GM18519 (cell line): ENCODE measurements around the gene AMN.
"Not testable (repeated sequence)": the region's sequence is repeated elsewhere in the genome, so short reads cannot be mapped to it uniquely, and the experiment has no call there.

ENCODE experiments used
- ATAC-seq: cut with Tn5 transposase; IDR thresholded peaks from one replicate; pipeline ENCODE4 v1.9.1; 2021; ENCODE audit warnings: mild to moderate bottlenecking, moderate library complexity; ENCODE audit not compliant: unreplicated experiment, low FRiP score

The AMN gene

DNA sequence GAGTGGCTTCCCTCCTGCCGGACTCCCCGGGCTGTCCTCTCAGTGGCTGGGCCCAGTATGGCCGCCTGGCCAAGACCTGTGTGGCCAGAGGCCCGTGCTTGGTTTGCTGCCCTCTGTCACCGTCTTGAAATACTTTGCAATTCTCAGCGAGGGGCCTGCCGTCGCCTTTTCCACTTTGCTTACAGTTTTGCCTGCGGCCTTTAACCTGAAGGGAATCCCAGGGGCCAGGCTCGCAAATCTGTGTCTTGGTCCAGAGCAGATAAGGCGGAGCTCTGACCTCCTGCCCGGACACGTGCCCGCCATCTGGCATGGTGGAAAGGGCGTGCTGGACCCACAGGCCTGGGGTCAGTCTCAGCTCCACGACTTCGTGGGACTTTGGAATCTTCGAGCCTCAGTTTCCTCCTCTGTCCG is 10.9 kb upstream of the AMN start:
- no peak for ATAC-seq

DNA sequence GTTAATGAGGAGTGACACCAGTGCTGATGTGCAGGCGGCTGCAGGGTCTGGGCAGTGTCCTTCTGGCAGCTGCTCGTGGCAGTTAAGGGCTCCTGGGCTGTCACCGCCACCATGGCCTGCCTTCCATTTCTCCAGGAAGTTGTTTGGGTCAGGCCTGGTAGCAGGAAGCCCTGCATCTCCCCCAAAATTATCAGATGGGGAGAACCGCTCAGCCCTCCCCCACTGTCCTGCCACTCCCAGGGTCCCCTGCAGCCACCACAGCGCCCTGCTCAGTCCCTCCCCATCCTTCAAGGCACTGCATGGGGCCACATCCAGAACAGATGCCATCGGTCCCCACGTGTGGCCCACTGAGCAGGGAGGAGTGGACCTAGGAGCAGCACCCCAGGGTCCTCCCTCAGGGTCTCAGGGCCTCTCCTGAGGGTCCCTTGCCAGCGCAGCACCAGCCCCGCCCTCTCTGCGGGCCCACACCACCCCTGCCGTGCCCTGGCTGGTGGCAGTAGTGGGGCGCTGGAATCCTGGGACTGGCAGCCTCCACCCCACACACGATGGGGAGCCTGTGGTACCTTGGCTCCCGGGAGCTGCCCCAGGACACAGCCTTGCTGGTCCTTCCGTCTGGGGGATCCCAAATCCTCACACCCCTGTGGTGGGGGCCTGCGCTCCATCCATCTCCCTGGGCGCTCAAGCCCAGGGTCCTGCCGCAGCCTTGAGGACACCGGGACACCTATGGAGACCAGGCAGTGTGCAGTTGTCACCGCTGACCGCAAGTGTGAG is 10.3 kb upstream of the AMN start:
- ATAC-seq = no peak

DNA sequence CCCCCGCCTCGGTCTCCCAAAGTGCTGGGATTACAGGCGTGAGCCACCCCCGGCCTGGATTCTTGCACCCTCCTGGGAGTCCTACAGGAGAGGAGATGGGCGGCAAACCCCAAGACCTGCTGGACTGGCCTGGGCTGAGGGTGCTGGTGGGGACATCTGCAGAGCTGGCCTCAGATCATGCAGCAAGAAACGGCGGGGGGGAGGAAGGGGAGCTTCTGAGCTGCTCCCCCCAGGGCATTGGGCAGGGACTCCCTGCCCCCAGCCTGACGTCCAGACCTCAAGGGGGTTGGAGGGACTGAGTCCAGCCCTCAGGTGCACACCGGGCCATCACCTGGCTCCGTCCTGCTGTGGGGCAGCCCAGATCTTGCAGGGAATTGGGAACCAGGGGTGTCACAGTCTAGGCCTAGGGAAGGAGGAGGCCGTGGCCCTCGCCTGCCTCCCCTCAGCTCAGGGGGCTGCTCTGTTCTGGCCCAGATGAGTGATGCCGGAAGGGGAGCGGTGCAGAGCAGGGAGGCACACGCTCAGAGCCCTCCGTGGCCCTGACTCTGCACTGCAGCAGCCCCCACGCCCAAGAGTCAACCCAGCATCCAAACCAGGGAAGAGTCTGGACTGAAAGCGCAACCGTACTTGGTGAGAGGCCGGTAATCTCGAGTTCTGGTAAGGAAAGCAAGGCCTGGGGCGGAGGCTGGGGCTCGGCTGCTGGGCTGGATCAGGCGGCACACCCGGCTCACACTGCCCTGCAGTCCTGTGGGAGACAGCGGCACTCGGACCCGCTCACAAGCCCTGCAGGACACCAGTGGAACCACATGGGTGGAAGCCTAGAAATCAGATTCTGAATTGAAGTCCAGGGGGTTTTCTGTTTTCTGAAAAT is 8.9 kb upstream of the AMN start:
- ATAC-seq = no peak

DNA sequence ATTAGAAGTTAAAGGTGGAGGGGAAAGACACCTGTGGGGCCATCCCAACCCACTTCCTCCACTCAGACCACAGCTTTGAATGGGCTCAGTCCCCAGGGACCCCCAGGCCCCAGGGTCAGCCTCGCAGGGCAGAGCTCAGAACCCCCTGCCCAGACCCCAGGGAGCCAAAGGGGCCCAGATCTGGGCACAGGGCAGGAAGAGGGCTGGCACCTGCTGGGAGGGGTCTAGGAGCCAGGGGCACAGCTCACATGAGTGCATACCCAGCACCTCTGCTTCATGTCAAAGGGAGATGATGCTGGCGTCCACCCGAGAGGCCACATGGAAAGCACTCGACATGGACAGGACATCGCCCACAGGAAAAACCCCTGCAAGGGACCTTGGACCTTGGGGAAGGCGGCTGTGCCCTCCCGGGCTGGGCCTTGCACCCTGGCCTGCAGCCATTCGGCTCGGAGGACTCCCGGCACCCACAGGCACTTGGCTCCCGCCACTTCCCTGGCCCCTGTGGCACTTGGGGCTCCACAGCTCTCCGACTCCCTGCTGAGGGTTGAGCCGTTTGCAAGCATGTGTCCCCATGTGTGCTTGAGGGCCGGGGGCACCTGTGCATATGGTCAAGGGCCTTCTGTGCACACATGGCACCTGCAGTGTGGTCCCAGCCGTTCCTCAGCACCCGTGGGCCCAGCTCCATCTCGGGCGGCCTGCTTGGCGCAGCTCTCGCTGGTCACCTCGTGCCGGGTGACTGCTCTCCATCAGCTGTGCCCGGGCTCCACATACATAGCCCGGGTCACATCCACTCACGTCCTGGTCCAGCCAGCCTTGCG is 7.8 kb upstream of the AMN start:
- no peak for ATAC-seq

DNA sequence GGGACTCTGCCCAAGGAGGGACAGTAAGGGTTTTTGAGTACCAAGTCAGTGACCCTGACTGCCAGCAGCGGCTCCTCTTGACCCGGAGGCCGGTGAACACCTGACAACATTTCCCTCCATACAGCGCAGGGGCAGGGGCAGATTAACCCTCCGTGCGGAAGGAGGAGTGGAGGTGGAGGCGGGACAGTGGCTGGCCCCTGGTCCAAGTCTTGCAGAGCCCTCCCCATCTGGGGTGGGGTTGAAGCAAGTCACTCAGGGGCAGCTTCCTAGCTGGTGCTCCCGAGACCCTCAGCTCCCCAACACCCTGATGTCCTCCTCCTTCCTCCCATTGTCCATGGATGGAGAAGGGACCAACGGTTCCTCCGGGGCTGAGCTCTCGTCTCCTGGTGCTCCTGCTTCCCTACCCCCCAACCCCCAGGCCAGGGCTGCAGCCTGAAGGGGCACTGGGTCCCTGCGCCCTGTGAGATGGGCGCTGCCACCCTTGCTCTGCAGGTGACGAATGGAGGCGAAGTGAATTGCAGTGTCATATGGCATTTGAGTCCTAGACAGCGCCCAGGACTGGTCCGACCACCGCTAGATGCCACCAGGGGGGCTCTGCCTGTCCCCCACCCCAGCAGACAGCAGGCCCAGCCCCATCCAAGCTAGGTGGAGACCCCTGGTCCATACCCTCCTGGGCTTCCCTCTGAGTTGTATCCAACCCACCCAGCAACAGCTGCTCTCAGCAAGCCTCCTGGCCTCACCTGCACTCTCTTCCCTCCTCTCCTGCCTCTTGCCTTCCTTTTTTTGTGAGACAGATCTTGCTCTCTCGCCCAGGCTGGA is 7.0 kb upstream of the AMN start:
- ATAC-seq = no peak

DNA sequence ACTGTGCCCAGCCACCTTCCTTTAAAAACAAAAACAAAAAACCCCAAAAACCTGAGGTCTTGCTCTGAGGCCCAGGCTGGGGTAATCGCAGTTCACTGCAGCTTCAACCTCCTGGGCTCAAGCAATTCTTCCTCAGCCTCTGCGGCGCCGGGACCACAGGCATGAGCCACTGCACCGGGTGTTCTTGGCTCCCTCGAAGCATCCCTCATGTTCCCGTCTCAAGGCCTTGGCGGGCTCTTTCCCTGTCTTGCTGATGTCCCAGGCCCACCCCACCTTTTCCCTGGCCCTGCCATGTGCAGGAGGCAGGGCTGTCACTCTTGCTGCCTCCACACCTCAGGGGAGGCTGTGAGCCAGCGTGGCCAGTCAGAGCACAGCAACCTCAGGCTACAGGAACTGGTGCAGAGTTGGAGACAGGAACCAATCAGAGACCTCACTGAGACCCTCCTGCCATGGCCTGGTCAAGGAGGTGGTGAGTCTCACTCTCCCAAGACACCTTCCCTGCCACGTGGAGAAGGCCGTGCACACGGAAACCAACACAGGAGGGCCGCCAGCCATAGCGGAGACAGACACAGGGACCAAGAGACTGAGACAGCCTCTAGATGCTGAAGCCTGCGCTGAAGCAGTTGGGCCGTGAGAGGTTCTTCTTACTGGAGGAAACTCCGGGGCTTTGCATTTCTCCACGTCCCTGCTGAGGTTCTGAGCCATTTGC is 6.0 kb upstream of the AMN start:
- no peak for ATAC-seq

DNA sequence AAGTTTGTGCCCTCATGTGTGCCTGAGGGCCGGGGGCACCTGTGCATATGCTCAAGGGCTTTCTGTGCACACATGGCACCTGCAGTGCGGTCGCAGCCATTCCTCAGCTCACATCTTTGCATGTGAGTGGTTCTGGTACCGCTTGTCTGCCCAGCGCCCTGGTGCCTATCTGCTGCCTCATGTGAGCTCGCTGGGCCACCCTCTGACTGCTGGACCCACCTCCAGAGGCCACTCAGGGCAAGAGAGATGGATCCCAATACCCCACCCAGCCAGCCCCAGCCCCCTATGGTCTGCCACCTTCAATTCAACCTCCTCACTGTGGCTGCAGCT is 5.4 kb upstream of the AMN start:
- no peak for ATAC-seq

DNA sequence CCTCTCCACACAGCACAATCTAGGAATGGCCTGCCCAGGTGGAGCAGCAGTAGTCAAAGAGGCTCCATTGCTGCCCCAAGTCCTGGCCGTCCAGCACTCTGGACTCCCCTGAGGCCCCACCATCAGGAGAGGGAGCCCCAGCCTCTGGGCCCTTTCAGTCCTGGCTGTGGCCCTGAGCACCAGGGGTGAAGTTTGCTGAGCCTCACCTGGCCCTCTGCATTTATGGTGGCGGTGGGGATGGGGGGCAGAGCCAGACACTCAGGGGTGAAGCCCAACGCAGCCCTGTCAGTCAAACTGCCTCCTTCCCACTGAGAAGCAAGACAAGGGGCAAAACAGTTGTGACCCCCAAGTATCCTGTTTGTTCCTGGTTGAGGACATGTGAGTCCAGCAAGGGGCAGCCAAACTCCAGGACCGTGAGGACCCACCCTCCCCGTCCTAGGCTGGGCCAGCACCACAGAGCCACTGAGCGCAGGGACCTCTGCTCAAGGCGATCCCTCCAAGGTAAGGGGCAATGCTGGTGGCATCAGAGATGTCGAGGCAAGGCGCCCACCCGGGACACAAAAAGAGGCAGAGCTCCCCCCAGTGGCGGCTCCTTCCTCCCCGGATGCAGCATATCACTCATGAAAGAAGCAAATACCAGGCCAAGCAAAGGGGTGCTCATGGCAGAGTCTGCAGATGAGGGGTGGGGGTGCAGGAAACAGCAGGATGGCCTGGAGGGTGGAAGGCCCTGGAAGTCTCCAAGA is 4.8 kb upstream of the AMN start:
- ATAC-seq = no peak

DNA sequence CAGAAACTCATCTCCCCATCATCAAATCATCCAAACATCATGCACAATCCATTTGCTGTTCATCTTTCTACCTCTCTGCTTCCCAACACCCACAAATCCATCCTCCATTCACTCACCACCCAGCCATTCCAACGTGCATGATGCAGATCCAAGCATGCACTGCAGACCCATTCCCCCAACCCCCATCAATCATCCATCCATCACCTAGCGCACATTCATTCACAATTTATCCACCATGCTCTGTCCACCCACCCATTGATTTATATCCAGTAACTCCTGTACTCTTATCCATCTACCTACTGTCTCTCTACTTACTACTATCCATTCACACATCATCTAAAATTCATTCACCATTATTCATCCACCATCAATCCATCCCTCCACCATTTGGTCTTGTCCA is 4.0 kb upstream of the AMN start:
- no peak for ATAC-seq

DNA sequence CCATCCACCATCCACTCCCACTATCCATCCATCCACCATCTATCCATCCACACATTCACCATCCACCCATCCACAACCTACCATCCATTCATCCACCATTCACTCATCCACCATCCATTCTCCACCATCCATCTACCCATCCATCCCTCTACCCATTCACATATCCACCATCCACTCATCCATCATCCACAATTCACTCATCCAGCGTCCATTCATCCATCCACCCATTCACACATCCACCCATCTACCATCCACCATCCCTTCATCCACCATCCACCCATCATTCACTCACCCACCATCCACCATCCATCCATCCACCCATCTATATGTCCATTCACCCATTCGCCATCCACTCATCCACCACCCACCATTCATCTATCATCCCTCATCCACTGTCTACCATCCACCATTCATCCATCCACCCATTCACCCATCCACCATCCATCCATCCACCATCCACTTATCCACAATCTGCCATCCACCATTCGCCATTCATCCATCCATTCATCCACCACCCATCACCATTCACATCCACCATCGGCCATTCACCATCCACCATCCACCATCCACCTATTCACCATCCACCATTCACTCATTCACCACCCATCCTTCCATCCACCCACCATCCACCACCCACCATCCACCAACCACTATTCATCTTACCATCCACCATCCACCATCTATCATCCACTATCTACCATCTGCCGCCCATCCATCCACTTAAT is 2.0 kb upstream of the AMN start:
- no peak for ATAC-seq

DNA sequence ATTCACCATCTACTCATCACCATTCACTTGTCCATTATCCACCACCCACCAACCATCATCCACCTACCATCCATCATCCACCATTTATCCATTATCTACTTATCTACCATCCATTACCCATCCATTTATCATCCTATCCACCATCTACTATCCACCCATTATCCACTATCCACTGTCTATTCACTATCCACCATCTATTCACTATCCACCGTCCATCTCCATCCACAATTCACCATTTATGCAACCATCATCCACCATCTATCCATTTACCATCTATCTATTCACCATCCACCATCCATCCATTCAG is 1.5 kb upstream of the AMN start:
- ATAC-seq = no peak

DNA sequence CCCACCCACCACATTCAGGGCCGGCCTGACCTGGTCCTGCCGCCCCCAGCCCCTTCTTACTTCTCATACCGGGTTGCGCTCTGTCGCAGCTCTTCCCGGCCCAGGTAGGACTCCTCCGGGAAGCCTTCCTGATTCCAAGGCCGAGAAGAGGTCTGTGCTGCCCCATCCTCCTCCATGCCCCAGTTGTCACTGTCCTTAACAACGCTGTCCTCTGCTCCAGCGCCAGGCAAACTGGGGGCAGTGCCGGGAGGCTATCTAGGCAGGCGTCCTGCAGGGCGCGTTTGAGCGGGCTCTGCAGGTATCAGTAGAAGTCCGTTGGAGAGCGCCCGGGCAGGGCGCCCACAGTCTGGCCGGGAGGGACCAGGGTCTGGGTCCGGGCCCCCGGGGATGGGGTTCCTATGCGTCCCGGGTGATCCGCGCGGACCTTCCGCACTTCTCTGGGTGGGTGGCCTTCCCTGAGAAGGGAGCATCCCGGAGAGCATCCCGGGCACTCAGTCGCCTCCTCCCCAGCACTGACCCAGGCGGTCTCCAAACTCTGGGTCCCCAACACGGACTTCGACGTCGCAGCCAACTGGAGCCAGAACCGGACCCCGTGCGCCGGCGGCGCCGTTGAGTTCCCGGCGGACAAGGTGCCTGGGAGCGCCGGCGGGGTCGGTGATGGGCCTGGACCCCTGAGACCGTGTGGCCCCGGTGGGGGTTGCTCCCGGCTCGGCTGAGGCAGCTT is 900 bp downstream of the AMN start:
- ATAC-seq = no peak

DNA sequence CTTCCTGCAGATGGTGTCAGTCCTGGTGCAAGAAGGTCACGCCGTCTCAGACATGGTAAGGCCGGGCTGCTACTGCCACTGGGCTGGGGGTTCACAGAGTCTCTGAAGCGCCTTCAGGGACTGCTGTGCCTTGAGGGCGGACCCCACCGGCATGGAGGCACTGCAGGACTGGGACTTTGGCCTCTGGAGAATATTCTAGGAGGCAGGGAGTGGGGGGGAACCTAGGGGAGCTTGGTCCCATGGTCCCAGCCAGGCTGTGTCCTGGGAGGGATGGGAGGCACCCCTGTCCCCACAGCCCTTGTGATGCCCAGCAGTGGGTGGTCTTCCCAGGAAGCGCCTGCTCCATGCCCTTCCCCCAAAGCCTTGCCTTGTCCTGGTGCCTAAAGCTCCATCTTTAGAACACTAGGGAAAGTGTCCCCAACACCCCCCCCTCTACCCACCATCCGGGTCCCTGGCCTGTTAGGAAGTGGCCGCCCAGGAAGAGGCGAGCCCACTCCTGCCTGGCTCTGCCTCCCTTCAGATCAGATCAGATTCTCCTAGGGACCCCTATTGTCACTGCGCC is 1.5 kb downstream of the AMN start:
- ATAC-seq = no peak

DNA sequence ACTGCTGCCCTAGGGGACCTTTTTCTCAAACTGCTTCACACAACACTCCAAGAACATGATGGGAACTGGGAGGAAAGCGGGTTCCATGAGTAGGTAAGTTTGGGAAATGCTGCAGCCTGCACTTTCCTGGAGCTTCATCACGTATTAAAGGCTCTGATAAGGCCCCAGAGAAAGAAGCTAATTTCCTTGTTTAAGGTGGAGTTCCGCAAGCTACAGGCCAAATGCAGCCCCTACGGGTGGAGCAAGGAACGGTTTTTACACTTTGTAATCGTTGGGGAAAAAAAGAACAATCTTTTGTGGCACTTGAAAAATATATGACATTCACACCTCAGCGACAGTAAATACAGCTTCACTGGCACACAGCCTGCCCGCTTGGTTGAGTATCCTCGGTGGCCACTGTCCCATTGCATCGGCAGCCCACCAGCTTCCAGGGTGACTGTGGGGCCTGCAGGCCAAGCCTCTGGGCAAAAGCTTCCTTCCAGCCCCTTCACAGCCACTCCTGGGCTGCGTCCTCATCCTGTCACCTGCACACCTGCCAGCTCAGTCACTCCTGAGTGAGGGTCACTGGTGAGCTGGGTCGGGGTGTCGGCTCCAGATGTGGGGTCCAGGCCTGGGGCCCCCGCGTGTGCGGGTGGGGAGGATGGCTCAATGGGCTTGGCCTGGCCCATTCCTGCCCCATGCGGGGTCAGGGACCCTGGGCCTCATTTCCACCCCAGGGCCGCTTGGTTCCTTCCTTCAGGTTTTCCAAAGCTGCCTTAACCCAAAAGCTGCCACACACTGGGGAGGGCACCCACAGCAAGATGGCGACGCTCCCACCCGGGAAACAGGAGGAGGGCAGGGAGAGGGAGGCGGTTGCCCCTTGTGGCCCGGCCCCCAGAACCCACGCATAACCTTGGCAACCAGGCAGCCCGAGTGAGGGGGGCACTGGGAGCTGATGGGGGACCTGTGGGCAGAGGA is 2.4 kb downstream of the AMN start:
- ATAC-seq = no peak

DNA sequence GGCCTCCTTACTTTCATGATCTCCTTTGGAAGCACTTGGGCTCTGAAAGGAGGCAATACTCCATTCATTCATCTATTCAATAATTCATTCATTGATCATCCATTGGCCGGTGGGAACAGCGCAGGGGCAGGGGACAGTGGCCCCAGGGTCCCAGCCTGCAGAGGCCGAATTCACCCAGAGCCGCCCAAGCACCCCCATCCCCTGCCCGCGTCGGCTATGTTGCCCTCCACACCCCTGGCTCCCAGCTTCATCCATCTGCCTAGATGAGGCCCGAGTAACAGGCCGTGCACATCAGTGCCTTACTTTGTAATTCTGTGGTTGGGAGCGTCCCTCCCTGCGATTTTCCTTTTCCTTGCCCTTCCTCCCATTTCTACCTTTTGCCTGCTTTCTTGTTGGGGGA is 3.2 kb downstream of the AMN start:
- ATAC-seq = no peak

DNA sequence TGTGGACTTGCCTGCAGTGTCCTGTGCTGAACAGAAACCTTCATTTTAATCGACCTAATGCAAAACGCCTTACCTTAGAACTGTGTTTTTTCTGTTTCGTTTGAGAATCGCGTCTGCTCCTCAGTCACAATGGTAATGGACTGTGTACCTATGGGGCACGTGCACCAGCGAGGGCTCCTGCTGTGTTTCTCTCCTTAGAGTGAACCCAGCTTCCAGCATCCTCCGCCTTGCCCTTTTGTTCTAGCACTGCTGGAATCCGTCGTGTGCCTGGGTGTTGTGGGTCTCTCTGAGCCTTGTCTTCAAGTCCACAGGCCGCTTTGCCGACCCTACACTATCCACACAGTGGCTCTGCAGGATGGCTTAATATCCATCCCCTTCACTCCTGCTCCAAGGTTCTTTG is 3.6 kb downstream of the AMN start:
- ATAC-seq = no peak

DNA sequence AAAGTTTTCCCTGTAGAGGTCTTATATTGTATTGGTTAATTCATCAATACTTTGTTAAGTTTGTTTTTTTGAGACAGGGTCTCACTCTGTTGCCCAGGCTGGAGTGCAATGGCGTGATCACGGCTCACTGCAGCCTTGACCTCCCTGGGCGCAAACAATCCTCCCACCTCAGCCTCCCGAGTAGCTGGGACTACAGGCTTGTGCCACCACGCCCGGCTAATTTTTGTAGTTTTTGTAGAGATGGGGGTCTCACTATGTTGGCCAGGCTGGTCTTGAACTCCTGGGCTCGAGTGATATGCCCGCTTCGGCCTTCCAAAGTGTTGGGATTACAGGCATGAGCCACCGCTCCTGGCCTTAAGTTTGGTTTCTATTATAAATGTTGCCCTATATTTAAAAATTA is 4.4 kb downstream of the AMN start:
- ATAC-seq = not testable (repeated sequence)
